Measurements from ENCODE around the gene COL24A1. TPM values are rescaled to one million over a fixed set of nuclear protein-coding genes. Genes with fewer than 3 reads are reported as not detected.
"Not testable (repeated sequence)": the region's sequence is repeated elsewhere in the genome, so short reads cannot be mapped to it uniquely, and the experiment has no call there.

Gene COL24A1
- total RNA-seq, 1 donor, result 0.27 TPM

GRCh38 chr1:85864727-85865126 is 291.8 kb downstream of the COL24A1 start:
- no peak for TF ChIP-seq CTCF (IDR thresholded peaks at IDR 0.05; ENCODE audit: insufficient read depth, low read length)
- no peak for DNase-seq (ENCODE audit: low read depth)
- H3K4me3 ChIP-seq (ENCODE audit: low read depth, low read length), result no peak overlapping the region

GRCh38 chr1:85863639-85864038 is 292.9 kb downstream of the COL24A1 start:
- H3K4me3 ChIP-seq (ENCODE audit: low read depth, low read length); DNase-seq (ENCODE audit: low read depth): not testable (repeated sequence)

GRCh38 chr1:85862456-85862855 is 294.1 kb downstream of the COL24A1 start:
- TF ChIP-seq CTCF (IDR thresholded peaks at IDR 0.05; ENCODE audit: insufficient read depth, low read length), result no peak
- no peak overlapping the region for H3K4me3 ChIP-seq (ENCODE audit: low read depth, low read length)
- no peak for DNase-seq (ENCODE audit: low read depth)

- no peak for TF ChIP-seq CTCF (IDR thresholded peaks at IDR 0.05; ENCODE audit: insufficient read depth, low read length)
- no peak overlapping the region for H3K4me3 ChIP-seq (ENCODE audit: low read depth, low read length)
- DNase-seq (ENCODE audit: low read depth), result no peak
Measured at GRCh38 chr1:85857991-85858390, 298.6 kb downstream of the COL24A1 start.

GRCh38 chr1:85850238-85850637 is 306.3 kb downstream of the COL24A1 start:
- no peak overlapping the region for H3K4me3 ChIP-seq (ENCODE audit: low read depth, low read length)
- DNase-seq (ENCODE audit: low read depth), result peak; percentile 69
- TF ChIP-seq CTCF (IDR thresholded peaks at IDR 0.05; ENCODE audit: insufficient read depth, low read length), result peak; percentile 24

- no peak for DNase-seq (ENCODE audit: low read depth)
- H3K4me3 ChIP-seq (ENCODE audit: low read depth, low read length), result no peak overlapping the region
- TF ChIP-seq CTCF (IDR thresholded peaks at IDR 0.05; ENCODE audit: insufficient read depth, low read length), result no peak
Measured at GRCh38 chr1:85849660-85850059, 306.9 kb downstream of the COL24A1 start.

GRCh38 chr1:85847356-85847755 is 309.2 kb downstream of the COL24A1 start:
- no peak for DNase-seq (ENCODE audit: low read depth)
- no peak for TF ChIP-seq CTCF (IDR thresholded peaks at IDR 0.05; ENCODE audit: insufficient read depth, low read length)
- no peak overlapping the region for H3K4me3 ChIP-seq (ENCODE audit: low read depth, low read length)

All from fibroblast of the aortic adventitia (primary cell).